HepG2 (cell line): ENCODE results near the gene WNT3. TPM values are rescaled to one million over a fixed set of nuclear protein-coding genes. Genes with fewer than 3 reads are reported as not detected.

Experiments
- SRF ChIP-seq: IDR thresholded peaks from 2 replicates; pipeline ENCODE4 v1.6.1; 2011; ENCODE audit warnings: mild to moderate bottlenecking, low read depth, low read length, moderate library complexity
- polyA plus RNA-seq, 8 experiments: library from polyadenylated mRNA; depleted of rRNA in 3 of 8; stranded (reverse) in 7 of 8; unstranded in 1 of 8; fragments of >200 nt; fragmentation: Illumina TruSeq in 4 of 8; extraction: Trizol in 4 of 8; gene quantifications; 2 replicates each; pipeline versions ENCODE4 v1.2.1 to v1.2.3, GENCODE V29; 2011 to 2016; ENCODE audit warnings: low read depth in 4 of 8, missing spikeins in 1 of 8, mixed read lengths in 1 of 8; ENCODE audit not compliant: insufficient read depth in 1 of 8
- total RNA-seq, 5 experiments: library from RNA; depleted of rRNA; stranded (reverse); fragments of >200 nt; fragmentation: Illumina TruSeq; extraction: Trizol; gene quantifications; 2 replicates each; pipeline ENCODE4 v1.2.3, GENCODE V29; 2016; ENCODE audit warnings: low read depth in 1 of 5
- TF ChIP-seq, protein P1 (sequence below): sonication (generic); IDR thresholded peaks from 2 replicates; pipeline ENCODE4 v1.6.1; 2016; ENCODE audit warnings: low read depth, borderline replicate concordance
- TF ChIP-seq, protein P2 (sequence below): sonication (generic); formaldehyde crosslinking; IDR thresholded peaks from 2 replicates; pipeline ENCODE4 v1.9.0; 2021; ENCODE audit warnings: missing genetic modification reagents, borderline replicate concordance
- TF ChIP-seq, protein P3 (sequence below): IDR thresholded peaks from 2 replicates; pipeline ENCODE4 v1.6.1; 2016; ENCODE audit warnings: low read depth, missing genetic modification reagents, missing compliant biosample characterization

The WNT3 gene
- total and polyA plus RNA-seq, 2 of the 13 experiments (the other 11 are each of a cell fraction or from before 2014, with no cell fraction given), result 8.5 to 10.3 TPM

DNA sequence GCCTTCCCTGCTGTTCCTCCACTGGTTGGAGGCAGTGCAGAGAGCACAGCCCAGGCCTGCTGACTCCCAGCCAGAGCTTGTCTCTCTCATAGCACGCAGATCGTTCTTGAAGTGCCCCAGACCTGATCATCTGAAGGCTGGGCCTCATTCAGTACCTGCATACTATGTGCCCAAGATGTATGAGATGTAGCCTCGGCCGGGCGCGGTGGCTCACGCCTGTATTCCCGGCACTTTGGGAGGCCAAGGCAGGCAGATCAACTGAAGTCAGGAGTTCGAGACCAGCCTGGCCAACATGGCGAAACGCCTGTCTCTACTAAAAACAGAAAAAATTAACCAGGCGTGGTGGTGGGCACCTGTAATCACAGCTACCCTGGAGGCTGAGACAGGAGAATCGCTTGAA is 31.0 kb downstream of the WNT3 start (continued):
- TF ChIP-seq, protein P1, sequence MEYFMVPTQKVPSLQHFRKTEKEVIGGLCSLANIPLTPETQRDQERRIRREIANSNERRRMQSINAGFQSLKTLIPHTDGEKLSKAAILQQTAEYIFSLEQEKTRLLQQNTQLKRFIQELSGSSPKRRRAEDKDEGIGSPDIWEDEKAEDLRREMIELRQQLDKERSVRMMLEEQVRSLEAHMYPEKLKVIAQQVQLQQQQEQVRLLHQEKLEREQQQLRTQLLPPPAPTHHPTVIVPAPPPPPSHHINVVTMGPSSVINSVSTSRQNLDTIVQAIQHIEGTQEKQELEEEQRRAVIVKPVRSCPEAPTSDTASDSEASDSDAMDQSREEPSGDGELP, result no peak
- TF ChIP-seq, protein P2, sequence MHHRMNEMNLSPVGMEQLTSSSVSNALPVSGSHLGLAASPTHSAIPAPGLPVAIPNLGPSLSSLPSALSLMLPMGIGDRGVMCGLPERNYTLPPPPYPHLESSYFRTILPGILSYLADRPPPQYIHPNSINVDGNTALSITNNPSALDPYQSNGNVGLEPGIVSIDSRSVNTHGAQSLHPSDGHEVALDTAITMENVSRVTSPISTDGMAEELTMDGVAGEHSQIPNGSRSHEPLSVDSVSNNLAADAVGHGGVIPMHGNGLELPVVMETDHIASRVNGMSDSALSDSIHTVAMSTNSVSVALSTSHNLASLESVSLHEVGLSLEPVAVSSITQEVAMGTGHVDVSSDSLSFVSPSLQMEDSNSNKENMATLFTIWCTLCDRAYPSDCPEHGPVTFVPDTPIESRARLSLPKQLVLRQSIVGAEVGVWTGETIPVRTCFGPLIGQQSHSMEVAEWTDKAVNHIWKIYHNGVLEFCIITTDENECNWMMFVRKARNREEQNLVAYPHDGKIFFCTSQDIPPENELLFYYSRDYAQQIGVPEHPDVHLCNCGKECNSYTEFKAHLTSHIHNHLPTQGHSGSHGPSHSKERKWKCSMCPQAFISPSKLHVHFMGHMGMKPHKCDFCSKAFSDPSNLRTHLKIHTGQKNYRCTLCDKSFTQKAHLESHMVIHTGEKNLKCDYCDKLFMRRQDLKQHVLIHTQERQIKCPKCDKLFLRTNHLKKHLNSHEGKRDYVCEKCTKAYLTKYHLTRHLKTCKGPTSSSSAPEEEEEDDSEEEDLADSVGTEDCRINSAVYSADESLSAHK (CRISPR knock-in tag), result no peak
- TF ChIP-seq, protein P3, sequence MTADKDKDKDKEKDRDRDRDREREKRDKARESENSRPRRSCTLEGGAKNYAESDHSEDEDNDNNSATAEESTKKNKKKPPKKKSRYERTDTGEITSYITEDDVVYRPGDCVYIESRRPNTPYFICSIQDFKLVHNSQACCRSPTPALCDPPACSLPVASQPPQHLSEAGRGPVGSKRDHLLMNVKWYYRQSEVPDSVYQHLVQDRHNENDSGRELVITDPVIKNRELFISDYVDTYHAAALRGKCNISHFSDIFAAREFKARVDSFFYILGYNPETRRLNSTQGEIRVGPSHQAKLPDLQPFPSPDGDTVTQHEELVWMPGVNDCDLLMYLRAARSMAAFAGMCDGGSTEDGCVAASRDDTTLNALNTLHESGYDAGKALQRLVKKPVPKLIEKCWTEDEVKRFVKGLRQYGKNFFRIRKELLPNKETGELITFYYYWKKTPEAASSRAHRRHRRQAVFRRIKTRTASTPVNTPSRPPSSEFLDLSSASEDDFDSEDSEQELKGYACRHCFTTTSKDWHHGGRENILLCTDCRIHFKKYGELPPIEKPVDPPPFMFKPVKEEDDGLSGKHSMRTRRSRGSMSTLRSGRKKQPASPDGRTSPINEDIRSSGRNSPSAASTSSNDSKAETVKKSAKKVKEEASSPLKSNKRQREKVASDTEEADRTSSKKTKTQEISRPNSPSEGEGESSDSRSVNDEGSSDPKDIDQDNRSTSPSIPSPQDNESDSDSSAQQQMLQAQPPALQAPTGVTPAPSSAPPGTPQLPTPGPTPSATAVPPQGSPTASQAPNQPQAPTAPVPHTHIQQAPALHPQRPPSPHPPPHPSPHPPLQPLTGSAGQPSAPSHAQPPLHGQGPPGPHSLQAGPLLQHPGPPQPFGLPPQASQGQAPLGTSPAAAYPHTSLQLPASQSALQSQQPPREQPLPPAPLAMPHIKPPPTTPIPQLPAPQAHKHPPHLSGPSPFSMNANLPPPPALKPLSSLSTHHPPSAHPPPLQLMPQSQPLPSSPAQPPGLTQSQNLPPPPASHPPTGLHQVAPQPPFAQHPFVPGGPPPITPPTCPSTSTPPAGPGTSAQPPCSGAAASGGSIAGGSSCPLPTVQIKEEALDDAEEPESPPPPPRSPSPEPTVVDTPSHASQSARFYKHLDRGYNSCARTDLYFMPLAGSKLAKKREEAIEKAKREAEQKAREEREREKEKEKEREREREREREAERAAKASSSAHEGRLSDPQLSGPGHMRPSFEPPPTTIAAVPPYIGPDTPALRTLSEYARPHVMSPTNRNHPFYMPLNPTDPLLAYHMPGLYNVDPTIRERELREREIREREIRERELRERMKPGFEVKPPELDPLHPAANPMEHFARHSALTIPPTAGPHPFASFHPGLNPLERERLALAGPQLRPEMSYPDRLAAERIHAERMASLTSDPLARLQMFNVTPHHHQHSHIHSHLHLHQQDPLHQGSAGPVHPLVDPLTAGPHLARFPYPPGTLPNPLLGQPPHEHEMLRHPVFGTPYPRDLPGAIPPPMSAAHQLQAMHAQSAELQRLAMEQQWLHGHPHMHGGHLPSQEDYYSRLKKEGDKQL (CRISPR knock-in tag), result no peak
- no peak for TF ChIP-seq SRF
